Spleen (tissue), 7 donors: ENCODE results near the gene MED13L.

Source experiments
- POLR2A ChIP-seq, 3 donors: fragments of 450-650 bp; IDR thresholded peaks; one replicate each; pipeline ENCODE4 v1.5.1; 2017; ENCODE audit warnings: antibody characterized with exemption in 3 of 3, mild to moderate bottlenecking in 1 of 3
- POLR2AphosphoS5 ChIP-seq, 3 donors: sonication (generic); formaldehyde crosslinking; IDR thresholded peaks; one replicate each; pipeline ENCODE4 v1.5.1; 2017; ENCODE audit warnings: antibody characterized with exemption in 3 of 3
- TF ChIP-seq, protein P1 (sequence below), 11 experiments: fragments of 200-600 bp in 7 of 11; fragments of 450-650 bp in 4 of 11; sonication (generic) in 4 of 11; IDR thresholded peaks in 8 of 11; conservative IDR thresholded peaks in 3 of 11; 1 replicate in 7 of 11; 2 replicates in 4 of 11; pipeline versions ENCODE4 v1.4.0 to v1.8.0; 2016 to 2021; ENCODE audit warnings: antibody characterized with exemption in 11 of 11, inconsistent platforms in 4 of 11, mild to moderate bottlenecking in 1 of 11
- donor health status: DM: no; HTN: no; CAD: no; lungs with moderate emphysema.
- donor health status: DM: no; HTN: no; CAD: no.
- donor health status: DM: no; HTN: no; CAD: no.

DNA sequence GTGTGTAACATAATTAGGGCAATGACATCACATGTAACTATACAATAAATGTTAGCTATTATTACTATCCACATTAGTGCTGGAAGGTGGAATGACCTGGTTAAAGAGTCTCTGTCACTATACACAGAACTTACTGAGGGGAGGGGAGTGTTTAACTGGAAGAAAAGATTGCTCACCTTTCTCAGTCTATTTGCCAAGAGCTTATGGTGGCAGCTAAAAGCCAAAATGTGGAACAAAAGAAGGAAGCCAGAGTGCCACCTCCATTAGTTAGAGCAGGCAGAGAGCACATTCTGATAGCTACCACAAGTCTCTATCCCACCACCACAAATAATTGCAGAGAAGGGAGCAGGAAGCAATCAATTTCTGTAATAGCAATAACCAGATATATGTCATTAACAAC is 124.4 kb downstream of the MED13L start:
- TF ChIP-seq, protein P1, sequence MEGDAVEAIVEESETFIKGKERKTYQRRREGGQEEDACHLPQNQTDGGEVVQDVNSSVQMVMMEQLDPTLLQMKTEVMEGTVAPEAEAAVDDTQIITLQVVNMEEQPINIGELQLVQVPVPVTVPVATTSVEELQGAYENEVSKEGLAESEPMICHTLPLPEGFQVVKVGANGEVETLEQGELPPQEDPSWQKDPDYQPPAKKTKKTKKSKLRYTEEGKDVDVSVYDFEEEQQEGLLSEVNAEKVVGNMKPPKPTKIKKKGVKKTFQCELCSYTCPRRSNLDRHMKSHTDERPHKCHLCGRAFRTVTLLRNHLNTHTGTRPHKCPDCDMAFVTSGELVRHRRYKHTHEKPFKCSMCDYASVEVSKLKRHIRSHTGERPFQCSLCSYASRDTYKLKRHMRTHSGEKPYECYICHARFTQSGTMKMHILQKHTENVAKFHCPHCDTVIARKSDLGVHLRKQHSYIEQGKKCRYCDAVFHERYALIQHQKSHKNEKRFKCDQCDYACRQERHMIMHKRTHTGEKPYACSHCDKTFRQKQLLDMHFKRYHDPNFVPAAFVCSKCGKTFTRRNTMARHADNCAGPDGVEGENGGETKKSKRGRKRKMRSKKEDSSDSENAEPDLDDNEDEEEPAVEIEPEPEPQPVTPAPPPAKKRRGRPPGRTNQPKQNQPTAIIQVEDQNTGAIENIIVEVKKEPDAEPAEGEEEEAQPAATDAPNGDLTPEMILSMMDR (IDR thresholded peaks at IDR 0.05 in 8 of 11, conservative IDR thresholded peaks at IDR 0.05 in 3 of 11), result no peak
- TF ChIP-seq POLR2AphosphoS5 (IDR thresholded peaks at IDR 0.05) (no peak), POLR2A (IDR thresholded peaks at IDR 0.05) (no peak)
